Measurements from ENCODE around the gene ITLN1.

ITLN1 gene

GRCh38 chr1:160846281-160846680 lies 38.7 kb downstream of the ITLN1 start:
- Histone ChIP-seq H3K27me3 (ENCODE audit: insufficient read depth, poor library complexity, severe bottlenecking) (no peaks in the 10 kb centered on the region), H3K27ac (replicated peaks) (no peak overlapping the region), H3K4me3 (replicated peaks; ENCODE audit: insufficient read depth, low read length) (no peak overlapping the region)
- TF ChIP-seq GABPA (IDR thresholded peaks at IDR 0.05; ENCODE audit: low read depth) = no peak
- TF ChIP-seq, protein P1, sequence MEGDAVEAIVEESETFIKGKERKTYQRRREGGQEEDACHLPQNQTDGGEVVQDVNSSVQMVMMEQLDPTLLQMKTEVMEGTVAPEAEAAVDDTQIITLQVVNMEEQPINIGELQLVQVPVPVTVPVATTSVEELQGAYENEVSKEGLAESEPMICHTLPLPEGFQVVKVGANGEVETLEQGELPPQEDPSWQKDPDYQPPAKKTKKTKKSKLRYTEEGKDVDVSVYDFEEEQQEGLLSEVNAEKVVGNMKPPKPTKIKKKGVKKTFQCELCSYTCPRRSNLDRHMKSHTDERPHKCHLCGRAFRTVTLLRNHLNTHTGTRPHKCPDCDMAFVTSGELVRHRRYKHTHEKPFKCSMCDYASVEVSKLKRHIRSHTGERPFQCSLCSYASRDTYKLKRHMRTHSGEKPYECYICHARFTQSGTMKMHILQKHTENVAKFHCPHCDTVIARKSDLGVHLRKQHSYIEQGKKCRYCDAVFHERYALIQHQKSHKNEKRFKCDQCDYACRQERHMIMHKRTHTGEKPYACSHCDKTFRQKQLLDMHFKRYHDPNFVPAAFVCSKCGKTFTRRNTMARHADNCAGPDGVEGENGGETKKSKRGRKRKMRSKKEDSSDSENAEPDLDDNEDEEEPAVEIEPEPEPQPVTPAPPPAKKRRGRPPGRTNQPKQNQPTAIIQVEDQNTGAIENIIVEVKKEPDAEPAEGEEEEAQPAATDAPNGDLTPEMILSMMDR (IDR thresholded peaks at IDR 0.05; ENCODE audit: insufficient read depth, low read length) = no peak
- TF ChIP-seq, protein P2, sequence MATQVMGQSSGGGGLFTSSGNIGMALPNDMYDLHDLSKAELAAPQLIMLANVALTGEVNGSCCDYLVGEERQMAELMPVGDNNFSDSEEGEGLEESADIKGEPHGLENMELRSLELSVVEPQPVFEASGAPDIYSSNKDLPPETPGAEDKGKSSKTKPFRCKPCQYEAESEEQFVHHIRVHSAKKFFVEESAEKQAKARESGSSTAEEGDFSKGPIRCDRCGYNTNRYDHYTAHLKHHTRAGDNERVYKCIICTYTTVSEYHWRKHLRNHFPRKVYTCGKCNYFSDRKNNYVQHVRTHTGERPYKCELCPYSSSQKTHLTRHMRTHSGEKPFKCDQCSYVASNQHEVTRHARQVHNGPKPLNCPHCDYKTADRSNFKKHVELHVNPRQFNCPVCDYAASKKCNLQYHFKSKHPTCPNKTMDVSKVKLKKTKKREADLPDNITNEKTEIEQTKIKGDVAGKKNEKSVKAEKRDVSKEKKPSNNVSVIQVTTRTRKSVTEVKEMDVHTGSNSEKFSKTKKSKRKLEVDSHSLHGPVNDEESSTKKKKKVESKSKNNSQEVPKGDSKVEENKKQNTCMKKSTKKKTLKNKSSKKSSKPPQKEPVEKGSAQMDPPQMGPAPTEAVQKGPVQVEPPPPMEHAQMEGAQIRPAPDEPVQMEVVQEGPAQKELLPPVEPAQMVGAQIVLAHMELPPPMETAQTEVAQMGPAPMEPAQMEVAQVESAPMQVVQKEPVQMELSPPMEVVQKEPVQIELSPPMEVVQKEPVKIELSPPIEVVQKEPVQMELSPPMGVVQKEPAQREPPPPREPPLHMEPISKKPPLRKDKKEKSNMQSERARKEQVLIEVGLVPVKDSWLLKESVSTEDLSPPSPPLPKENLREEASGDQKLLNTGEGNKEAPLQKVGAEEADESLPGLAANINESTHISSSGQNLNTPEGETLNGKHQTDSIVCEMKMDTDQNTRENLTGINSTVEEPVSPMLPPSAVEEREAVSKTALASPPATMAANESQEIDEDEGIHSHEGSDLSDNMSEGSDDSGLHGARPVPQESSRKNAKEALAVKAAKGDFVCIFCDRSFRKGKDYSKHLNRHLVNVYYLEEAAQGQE (IDR thresholded peaks at IDR 0.05; ENCODE audit: insufficient replicate concordance, low read depth) = no peak
- no peak for TF ChIP-seq SPI1 (IDR thresholded peaks at IDR 0.05; ENCODE audit: borderline replicate concordance, low read depth)
- no peak for TF ChIP-seq POLR2AphosphoS5 (IDR thresholded peaks at IDR 0.05; ENCODE audit: low read depth)
- DNase-seq (ENCODE audit: low read depth in 1 of 2, low spot score in 1 of 2) = no peak

DNA sequence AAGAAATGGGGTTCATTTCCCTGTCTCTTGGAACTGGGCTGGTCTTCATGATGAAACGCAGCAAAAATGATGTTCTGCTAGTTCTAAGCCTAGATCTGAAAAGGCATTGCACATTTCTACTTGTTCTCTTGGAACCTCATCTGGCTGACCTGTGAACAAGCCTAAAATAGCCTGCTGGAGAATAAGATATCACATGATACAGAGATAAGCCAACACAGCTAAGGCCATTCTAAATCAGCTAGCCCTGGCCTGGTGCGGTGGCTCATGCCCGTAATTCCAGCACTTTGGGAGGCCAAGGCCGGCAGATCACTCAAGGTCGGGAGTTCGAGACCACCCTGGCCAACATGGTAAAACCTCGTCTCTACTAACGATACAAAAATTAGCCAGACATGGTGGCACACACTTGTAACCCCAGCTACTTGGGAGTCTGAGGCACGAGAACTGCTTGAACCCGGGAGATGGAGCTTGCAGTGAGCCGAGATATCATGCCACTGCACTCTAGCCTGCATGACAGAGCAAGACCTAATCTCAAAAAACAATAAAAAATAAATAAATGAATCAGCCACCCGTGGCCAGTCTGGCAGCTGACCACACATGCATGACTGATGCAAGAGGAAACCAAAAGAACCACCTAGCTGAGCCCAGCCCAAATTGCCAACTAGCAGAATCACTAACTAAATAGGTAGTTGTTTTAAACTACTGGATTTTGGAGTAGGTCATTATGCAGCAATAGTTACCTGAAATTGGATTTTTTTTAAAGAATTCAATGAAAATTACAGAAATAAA lies 40.3 kb downstream of the ITLN1 start:
- TF ChIP-seq GABPA (IDR thresholded peaks at IDR 0.05; ENCODE audit: low read depth) (no peak), POLR2AphosphoS5 (IDR thresholded peaks at IDR 0.05; ENCODE audit: low read depth) (no peak)
- TF ChIP-seq, protein P1 (IDR thresholded peaks at IDR 0.05; ENCODE audit: insufficient read depth, low read length) = no peak
- H3K27me3 ChIP-seq (ENCODE audit: insufficient read depth, poor library complexity, severe bottlenecking) = no peaks in the 10 kb centered on the region
- no peak for DNase-seq (ENCODE audit: low read depth in 1 of 2, low spot score in 1 of 2)
- peak overlapping the region; percentile 16 for H3K27ac ChIP-seq (replicated peaks)
- H3K4me3 ChIP-seq (replicated peaks; ENCODE audit: insufficient read depth, low read length) = no peak overlapping the region

DNA sequence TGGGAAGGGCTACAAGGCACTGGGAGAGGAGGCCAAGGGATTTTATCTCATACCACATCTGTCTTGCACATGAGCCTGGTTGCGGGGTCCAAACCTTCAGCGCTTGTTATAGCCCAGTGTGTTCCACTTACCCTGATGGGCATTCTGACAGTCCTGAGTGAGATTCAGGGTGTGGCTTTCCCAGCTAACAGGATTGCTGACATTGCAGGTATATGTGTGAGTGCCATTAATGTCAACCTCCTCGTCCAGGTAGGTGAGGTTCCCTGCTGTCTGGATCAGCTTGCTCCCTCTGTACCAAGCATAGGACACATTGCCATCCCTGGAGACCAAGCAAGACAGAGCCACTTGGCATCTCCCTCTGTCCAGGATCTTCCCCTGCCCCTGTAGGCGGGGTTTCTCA lies 43.9 kb downstream of the ITLN1 start:
- no peak overlapping the region for H3K4me3 ChIP-seq (replicated peaks; ENCODE audit: insufficient read depth, low read length)
- no peak overlapping the region for H3K27ac ChIP-seq (replicated peaks)
- DNase-seq (ENCODE audit: low read depth in 1 of 2, low spot score in 1 of 2) = no peak
- TF ChIP-seq, protein P1 (IDR thresholded peaks at IDR 0.05; ENCODE audit: insufficient read depth, low read length) = no peak
- TF ChIP-seq SPI1 (IDR thresholded peaks at IDR 0.05; ENCODE audit: borderline replicate concordance, low read depth) (no peak), GABPA (IDR thresholded peaks at IDR 0.05; ENCODE audit: low read depth) (no peak), POLR2AphosphoS5 (IDR thresholded peaks at IDR 0.05; ENCODE audit: low read depth) (no peak)
- TF ChIP-seq, protein P2 (IDR thresholded peaks at IDR 0.05; ENCODE audit: insufficient replicate concordance, low read depth) = no peak
- H3K27me3 ChIP-seq (ENCODE audit: insufficient read depth, poor library complexity, severe bottlenecking) = no peaks in the 10 kb centered on the region

All from HL-60 (cell line).